Thyroid gland (tissue), 4 donors: ENCODE measurements around the gene ZBP1.

Experiments used
- POLR2A ChIP-seq, 2 donors: fragments of 450-650 bp; IDR thresholded peaks; one replicate each; pipeline ENCODE4 v1.6.1; 2017; ENCODE audit warnings: antibody characterized with exemption in 2 of 2, mild to moderate bottlenecking in 2 of 2, moderate library complexity in 1 of 2
- TF ChIP-seq, protein P1 (sequence below), 6 experiments: fragments of 200-600 bp in 3 of 6; fragments of 450-650 bp in 3 of 6; sonication (generic) in 3 of 6; IDR thresholded peaks; one replicate each; pipeline ENCODE4 v1.5.1; 2016 to 2019; ENCODE audit warnings: antibody characterized with exemption in 6 of 6, mild to moderate bottlenecking in 2 of 6, inconsistent platforms in 1 of 6, moderate library complexity in 1 of 6

- TF ChIP-seq, protein P1, sequence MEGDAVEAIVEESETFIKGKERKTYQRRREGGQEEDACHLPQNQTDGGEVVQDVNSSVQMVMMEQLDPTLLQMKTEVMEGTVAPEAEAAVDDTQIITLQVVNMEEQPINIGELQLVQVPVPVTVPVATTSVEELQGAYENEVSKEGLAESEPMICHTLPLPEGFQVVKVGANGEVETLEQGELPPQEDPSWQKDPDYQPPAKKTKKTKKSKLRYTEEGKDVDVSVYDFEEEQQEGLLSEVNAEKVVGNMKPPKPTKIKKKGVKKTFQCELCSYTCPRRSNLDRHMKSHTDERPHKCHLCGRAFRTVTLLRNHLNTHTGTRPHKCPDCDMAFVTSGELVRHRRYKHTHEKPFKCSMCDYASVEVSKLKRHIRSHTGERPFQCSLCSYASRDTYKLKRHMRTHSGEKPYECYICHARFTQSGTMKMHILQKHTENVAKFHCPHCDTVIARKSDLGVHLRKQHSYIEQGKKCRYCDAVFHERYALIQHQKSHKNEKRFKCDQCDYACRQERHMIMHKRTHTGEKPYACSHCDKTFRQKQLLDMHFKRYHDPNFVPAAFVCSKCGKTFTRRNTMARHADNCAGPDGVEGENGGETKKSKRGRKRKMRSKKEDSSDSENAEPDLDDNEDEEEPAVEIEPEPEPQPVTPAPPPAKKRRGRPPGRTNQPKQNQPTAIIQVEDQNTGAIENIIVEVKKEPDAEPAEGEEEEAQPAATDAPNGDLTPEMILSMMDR (IDR thresholded peaks at IDR 0.05): no peak
- TF ChIP-seq POLR2A (IDR thresholded peaks at IDR 0.05): no peak
These were observed 30.0 kb upstream of the ZBP1 start for GRCh38 chr20:57650266-57650665.
